HCT116 (cell line): ENCODE data around the gene USP9X. TPM values are rescaled to one million over a fixed set of nuclear protein-coding genes. Genes with fewer than 3 reads are reported as not detected.

Source experiments
- ATAC-seq: fragments of 200-7000 bp; cut with Tn5 transposase; 2 replicates; pipeline ENCODE4 v1.9.1; 2020; ENCODE audit warnings: mild to moderate bottlenecking, moderate library complexity
- BruUV-seq: library from RNA; stranded (reverse); fragments of 400-500 nt; replicated peaks from 2 replicates; lab custom pipeline; 2021; lab: Mats Ljungman, UMichigan
- CTCF ChIA-PET: fragments of 300-600 bp; sonication (Branson Sonifier 250); formaldehyde crosslinking; loops from one replicate; lab custom pipeline; 2021; ENCODE audit warnings: antibody characterized with exemption; lab: Charles Lee
- POLR2A ChIA-PET: fragments of 300-600, 350-600 bp; sonication (Branson Sonifier 250); formaldehyde crosslinking; loops from one replicate; lab custom pipeline; 2021; ENCODE audit warnings: antibody characterized with exemption; lab: Charles Lee
- RAD21 ChIA-PET, 2 experiments: fragments of 300-600 bp; sonication (Branson Sonifier 250); formaldehyde crosslinking; loops; one replicate each; lab custom pipeline; 2023; ENCODE audit warnings: low total read pairs in 2 of 2; ENCODE audit not compliant: uncharacterized antibody in 2 of 2, unreplicated experiment in 2 of 2, low non-redundant PET in 1 of 2; lab: Charles Lee
- DNase-seq: peaks from one replicate; pipeline ENCODE4 v3.0.0-alpha.2; 2010; ENCODE audit warnings: low read depth, low spot score
- H2AFZ ChIP-seq: fragments of 200-600 bp; shearing (Covaris generic), sonication (generic); 2 replicates; pipeline ENCODE4 v1.6.1; 2017; ENCODE audit warnings: low read depth, mixed run types, mixed read lengths, antibody characterized with exemption, low read length; ENCODE audit not compliant: poor library complexity, severe bottlenecking
- H3K27ac ChIP-seq: 2 replicates; pipeline ENCODE4 v1.5.1; 2012; ENCODE audit warnings: low read depth, low read length
- H3K27me3 ChIP-seq: fragments of 200-600 bp; sonication (generic); 2 replicates; pipeline ENCODE4 v1.6.1; 2016; ENCODE audit warnings: mixed run types, low read length, mixed read lengths; ENCODE audit not compliant: insufficient read depth
- H3K36me3 ChIP-seq, 2 experiments: fragments of 200-500 bp in 1 of 2; fragments of 200-600 bp in 1 of 2; sonication (Bioruptor generic) in 1 of 2; sonication (generic) in 1 of 2; 2 replicates each; pipeline versions ENCODE4 v1.5.1 to v1.6.1; 2014 to 2016; ENCODE audit warnings: low read length in 2 of 2, inconsistent platforms in 1 of 2, mixed read lengths in 1 of 2, mixed run types in 1 of 2; ENCODE audit not compliant: insufficient read depth in 2 of 2, control insufficient read depth in 1 of 2
- H3K4me1 ChIP-seq, 2 experiments: fragments of 200-600 bp in 1 of 2; sonication (generic) in 1 of 2; 2 replicates each; pipeline versions ENCODE4 v1.5.1 to v1.6.1; 2012 to 2017; ENCODE audit warnings: low read length in 2 of 2, inconsistent platforms in 1 of 2, mild to moderate bottlenecking in 1 of 2, mixed read lengths in 1 of 2, mixed run types in 1 of 2, moderate library complexity in 1 of 2; ENCODE audit not compliant: insufficient read depth in 2 of 2, control insufficient read depth in 1 of 2
- H3K4me2 ChIP-seq: fragments of 200-600 bp; sonication (generic); 2 replicates; pipeline ENCODE4 v1.6.1; 2017; ENCODE audit warnings: mixed run types, low read length, mixed read lengths
- H3K4me3 ChIP-seq, 2 experiments: fragments of 200-600 bp in 1 of 2; sonication (generic) in 1 of 2; replicated peaks in 1 of 2; 2 replicates each; pipeline ENCODE4 v1.5.1; 2011 to 2016; ENCODE audit warnings: low read length in 2 of 2, control low read depth in 1 of 2, low read depth in 1 of 2, mild to moderate bottlenecking in 1 of 2, mixed read lengths in 1 of 2, mixed run types in 1 of 2
- H3K79me2 ChIP-seq: fragments of 200-600 bp; sonication (generic); 2 replicates; pipeline ENCODE4 v1.6.1; 2017; ENCODE audit warnings: mild to moderate bottlenecking, mixed run types, low read length, moderate library complexity, mixed read lengths; ENCODE audit not compliant: insufficient read depth
- H3K9ac ChIP-seq: fragments of 200-600 bp; sonication (generic); 2 replicates; pipeline ENCODE4 v1.6.1; 2016; ENCODE audit warnings: low read length, mixed read lengths
- H3K9me2 ChIP-seq: fragments of 200-600 bp; sonication (generic), shearing (Covaris generic); 2 replicates; pipeline ENCODE4 v1.6.1; 2017; ENCODE audit warnings: mixed run types, mild to moderate bottlenecking, moderate library complexity; ENCODE audit not compliant: insufficient read depth
- H3K9me3 ChIP-seq, 2 experiments: fragments of 200-500 bp in 1 of 2; fragments of 200-600 bp in 1 of 2; sonication (Bioruptor generic) in 1 of 2; sonication (generic) in 1 of 2; 2 replicates each; pipeline ENCODE4 v1.6.1; 2014 to 2017; ENCODE audit warnings: low read length in 2 of 2, mixed read lengths in 2 of 2, inconsistent platforms in 1 of 2, low read depth in 1 of 2, mild to moderate bottlenecking in 1 of 2, mixed run types in 1 of 2, moderate library complexity in 1 of 2; ENCODE audit not compliant: control insufficient read depth in 1 of 2, insufficient read depth in 1 of 2
- H4K20me1 ChIP-seq: fragments of 200-600 bp; sonication (generic), shearing (Covaris generic); 2 replicates; pipeline ENCODE4 v1.6.1; 2017; ENCODE audit warnings: mixed run types, mild to moderate bottlenecking, moderate library complexity; ENCODE audit not compliant: insufficient read depth
- EZH2 ChIP-seq: fragments of 200-600 bp; sonication (generic); IDR thresholded peaks from 2 replicates; pipeline ENCODE4 v1.6.1; 2017; ENCODE audit warnings: antibody characterized with exemption, mixed run types
- EZH2phosphoT487 ChIP-seq: fragments of 200-600 bp; IDR thresholded peaks from 2 replicates; pipeline ENCODE4 v1.6.1; 2018; ENCODE audit warnings: antibody characterized with exemption, borderline replicate concordance
- RAD21 ChIP-seq: IDR thresholded peaks from 2 replicates; pipeline ENCODE4 v1.6.1; 2012; ENCODE audit warnings: low read depth, mild to moderate bottlenecking
- SP1 ChIP-seq: IDR thresholded peaks from 2 replicates; pipeline ENCODE4 v1.6.1; 2012; ENCODE audit warnings: low read depth
- SRF ChIP-seq: IDR thresholded peaks from 2 replicates; pipeline ENCODE4 v1.6.1; 2012; ENCODE audit warnings: low read depth
- TCF7L2 ChIP-seq: IDR thresholded peaks from 2 replicates; pipeline ENCODE4 v1.7.0; 2011; ENCODE audit warnings: borderline replicate concordance, inconsistent platforms; ENCODE audit not compliant: insufficient read depth, insufficient read length; ENCODE audit errors: extremely low read depth
- ZFX ChIP-seq: fragments of 450-650 bp; IDR thresholded peaks from 2 replicates; pipeline ENCODE4 v1.6.1; 2017
- ZNF274 ChIP-seq: fragments of 200-500 bp; sonication (Bioruptor generic); IDR thresholded peaks from 2 replicates; pipeline ENCODE4 v1.6.1; 2014; ENCODE audit warnings: mild to moderate bottlenecking, low read depth, low read length, inconsistent platforms
- intact Hi-C: fragments of 100-400 bp; cut with micrococcal nuclease; formaldehyde crosslinking; loops from 2 replicates; pipeline ENCODE4 v1.10.0; 2022
- total RNA-seq: library from RNA; stranded (reverse); gene quantifications from one replicate; pipeline ENCODE4 v1.2.1, GENCODE V29; 2021; ENCODE audit not compliant: unreplicated experiment
- TF ChIP-seq, protein P1 (sequence below): IDR thresholded peaks from 2 replicates; pipeline ENCODE4 v1.6.1; 2011; ENCODE audit warnings: mild to moderate bottlenecking, low read length, moderate library complexity; ENCODE audit not compliant: insufficient replicate concordance; ENCODE audit errors: extremely low read depth
- TF ChIP-seq, protein P2 (sequence below): IDR thresholded peaks from 2 replicates; pipeline ENCODE4 v1.6.1; 2012
- TF ChIP-seq, protein P3 (sequence below), 3 experiments: fragments of 200-600 bp in 1 of 3; sonication (generic) in 1 of 3; IDR thresholded peaks in 2 of 3; conservative IDR thresholded peaks in 1 of 3; 2 replicates each; pipeline ENCODE4 v1.5.1; 2012 to 2017; ENCODE audit warnings: low read depth in 2 of 3, low read length in 2 of 3, antibody characterized with exemption in 1 of 3, borderline replicate concordance in 1 of 3, control low read depth in 1 of 3, mild to moderate bottlenecking in 1 of 3, mixed read lengths in 1 of 3, mixed run types in 1 of 3, moderate library complexity in 1 of 3; ENCODE audit not compliant: insufficient read depth in 1 of 3
- TF ChIP-seq, protein P4 (sequence below): IDR thresholded peaks from 2 replicates; pipeline ENCODE4 v1.6.1; 2012
- TF ChIP-seq, protein P5 (sequence below): IDR thresholded peaks from 2 replicates; pipeline ENCODE4 v1.6.1; 2012; ENCODE audit warnings: low read depth

USP9X gene
- total RNA-seq, 1 experiment from 2014 or later, result 52.4 TPM

DNA sequence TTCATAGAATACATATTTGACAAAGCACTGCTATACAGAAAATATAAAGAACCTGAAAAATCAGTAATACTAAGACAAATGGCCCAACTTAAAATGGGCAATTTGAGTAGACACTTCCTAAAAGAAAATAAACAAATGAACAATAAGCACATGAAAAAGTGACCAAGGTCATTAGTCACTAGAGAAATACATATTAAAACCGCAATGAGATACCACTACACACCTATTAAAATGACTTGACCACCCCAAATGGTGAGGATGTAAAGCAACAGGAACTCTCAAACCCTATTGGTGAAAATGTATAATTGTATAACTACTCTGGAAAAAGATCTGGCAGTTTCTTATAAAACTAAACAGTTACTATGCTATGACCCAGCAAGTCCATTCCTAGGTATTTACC is 34.0 kb upstream of the USP9X start:
- no peaks in the 10 kb centered on the region for H3K4me1 ChIP-seq
- H3K9me3 ChIP-seq, result no peaks in the 10 kb centered on the region
- POLR2A ChIA-PET, result no interaction called here
- RAD21 ChIA-PET, result no interaction called here
- no peak overlapping the region for H2AFZ ChIP-seq
- TF ChIP-seq SP1 (no peak), ZFX (no peak), RAD21 (no peak)
- H3K4me3 ChIP-seq, result no peak overlapping the region
- H3K36me3 ChIP-seq, result no peaks in the 10 kb centered on the region
- ATAC-seq, result no peak
- CTCF ChIA-PET, result no interaction called here
- no peaks in the 10 kb centered on the region for H4K20me1 ChIP-seq
- H3K4me2 ChIP-seq, result no peak overlapping the region
- H3K9me2 ChIP-seq, result no peaks in the 10 kb centered on the region
- no peaks in the 10 kb centered on the region for H3K27me3 ChIP-seq
- DNase-seq, result no peak
- BruUV-seq, result no TSS peak
- no peak overlapping the region for H3K9ac ChIP-seq
- no peaks in the 10 kb centered on the region for H3K79me2 ChIP-seq
- intact Hi-C loops, result no loop called here
- no peak overlapping the region for H3K27ac ChIP-seq

DNA sequence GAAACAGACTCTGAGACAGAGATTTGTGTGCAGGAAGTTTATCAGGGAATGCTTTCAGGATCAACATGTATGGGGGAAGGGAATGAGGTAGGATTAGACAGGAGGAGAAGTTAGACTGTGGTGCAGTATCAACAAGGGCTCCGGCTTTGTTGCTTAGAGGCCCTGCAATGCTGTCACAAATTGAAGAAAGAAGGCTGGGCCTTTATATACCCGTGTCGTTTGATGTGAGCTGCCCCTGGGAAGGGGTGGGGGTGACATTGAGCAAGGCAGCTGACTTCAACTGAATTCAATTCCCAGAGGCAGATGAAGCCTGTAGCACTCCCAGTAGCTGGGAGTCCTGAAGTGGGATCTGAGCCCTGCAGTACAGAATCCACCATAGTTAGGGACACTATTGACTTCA is 29.5 kb upstream of the USP9X start:
- ChIA-PET POLR2A (no interaction called here), RAD21 (no interaction called here), CTCF (no interaction called here)
- Histone ChIP-seq H3K27me3 (no peaks in the 10 kb centered on the region), H3K9ac (no peak overlapping the region), H4K20me1 (no peaks in the 10 kb centered on the region), H3K36me3 (no peaks in the 10 kb centered on the region), H3K4me3 (no peak overlapping the region), H3K79me2 (no peaks in the 10 kb centered on the region), H3K4me1 (no peaks in the 10 kb centered on the region), H3K9me3 (no peaks in the 10 kb centered on the region), H2AFZ (no peak overlapping the region), H3K4me2 (no peak overlapping the region), H3K9me2 (no peaks in the 10 kb centered on the region), H3K27ac (no peak overlapping the region)
- ATAC-seq (no peak), DNase-seq (no peak)
- intact Hi-C loops, result no loop called here
- BruUV-seq, result no TSS peak
- TF ChIP-seq, protein P1, sequence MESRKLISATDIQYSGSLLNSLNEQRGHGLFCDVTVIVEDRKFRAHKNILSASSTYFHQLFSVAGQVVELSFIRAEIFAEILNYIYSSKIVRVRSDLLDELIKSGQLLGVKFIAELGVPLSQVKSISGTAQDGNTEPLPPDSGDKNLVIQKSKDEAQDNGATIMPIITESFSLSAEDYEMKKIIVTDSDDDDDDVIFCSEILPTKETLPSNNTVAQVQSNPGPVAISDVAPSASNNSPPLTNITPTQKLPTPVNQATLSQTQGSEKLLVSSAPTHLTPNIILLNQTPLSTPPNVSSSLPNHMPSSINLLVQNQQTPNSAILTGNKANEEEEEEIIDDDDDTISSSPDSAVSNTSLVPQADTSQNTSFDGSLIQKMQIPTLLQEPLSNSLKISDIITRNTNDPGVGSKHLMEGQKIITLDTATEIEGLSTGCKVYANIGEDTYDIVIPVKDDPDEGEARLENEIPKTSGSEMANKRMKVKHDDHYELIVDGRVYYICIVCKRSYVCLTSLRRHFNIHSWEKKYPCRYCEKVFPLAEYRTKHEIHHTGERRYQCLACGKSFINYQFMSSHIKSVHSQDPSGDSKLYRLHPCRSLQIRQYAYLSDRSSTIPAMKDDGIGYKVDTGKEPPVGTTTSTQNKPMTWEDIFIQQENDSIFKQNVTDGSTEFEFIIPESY, result no peak
- TF ChIP-seq, protein P2, sequence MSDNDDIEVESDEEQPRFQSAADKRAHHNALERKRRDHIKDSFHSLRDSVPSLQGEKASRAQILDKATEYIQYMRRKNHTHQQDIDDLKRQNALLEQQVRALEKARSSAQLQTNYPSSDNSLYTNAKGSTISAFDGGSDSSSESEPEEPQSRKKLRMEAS, result no peak
- TF ChIP-seq TCF7L2 (no peak), EZH2phosphoT487 (no peak), ZFX (no peak), SRF (no peak), ZNF274 (no peak), EZH2 (no peak)
- TF ChIP-seq, protein P3, sequence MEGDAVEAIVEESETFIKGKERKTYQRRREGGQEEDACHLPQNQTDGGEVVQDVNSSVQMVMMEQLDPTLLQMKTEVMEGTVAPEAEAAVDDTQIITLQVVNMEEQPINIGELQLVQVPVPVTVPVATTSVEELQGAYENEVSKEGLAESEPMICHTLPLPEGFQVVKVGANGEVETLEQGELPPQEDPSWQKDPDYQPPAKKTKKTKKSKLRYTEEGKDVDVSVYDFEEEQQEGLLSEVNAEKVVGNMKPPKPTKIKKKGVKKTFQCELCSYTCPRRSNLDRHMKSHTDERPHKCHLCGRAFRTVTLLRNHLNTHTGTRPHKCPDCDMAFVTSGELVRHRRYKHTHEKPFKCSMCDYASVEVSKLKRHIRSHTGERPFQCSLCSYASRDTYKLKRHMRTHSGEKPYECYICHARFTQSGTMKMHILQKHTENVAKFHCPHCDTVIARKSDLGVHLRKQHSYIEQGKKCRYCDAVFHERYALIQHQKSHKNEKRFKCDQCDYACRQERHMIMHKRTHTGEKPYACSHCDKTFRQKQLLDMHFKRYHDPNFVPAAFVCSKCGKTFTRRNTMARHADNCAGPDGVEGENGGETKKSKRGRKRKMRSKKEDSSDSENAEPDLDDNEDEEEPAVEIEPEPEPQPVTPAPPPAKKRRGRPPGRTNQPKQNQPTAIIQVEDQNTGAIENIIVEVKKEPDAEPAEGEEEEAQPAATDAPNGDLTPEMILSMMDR (IDR thresholded peaks at IDR 0.05 in 2 of 3, conservative IDR thresholded peaks at IDR 0.05 in 1 of 3; ENCODE audit: borderline replicate concordance in 1 of 3, insufficient read depth in 1 of 3, low read depth in 2 of 3, low read length in 2 of 3), result no peak
- TF ChIP-seq, protein P4, sequence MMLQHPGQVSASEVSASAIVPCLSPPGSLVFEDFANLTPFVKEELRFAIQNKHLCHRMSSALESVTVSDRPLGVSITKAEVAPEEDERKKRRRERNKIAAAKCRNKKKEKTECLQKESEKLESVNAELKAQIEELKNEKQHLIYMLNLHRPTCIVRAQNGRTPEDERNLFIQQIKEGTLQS, result no peak
- TF ChIP-seq, protein P5, sequence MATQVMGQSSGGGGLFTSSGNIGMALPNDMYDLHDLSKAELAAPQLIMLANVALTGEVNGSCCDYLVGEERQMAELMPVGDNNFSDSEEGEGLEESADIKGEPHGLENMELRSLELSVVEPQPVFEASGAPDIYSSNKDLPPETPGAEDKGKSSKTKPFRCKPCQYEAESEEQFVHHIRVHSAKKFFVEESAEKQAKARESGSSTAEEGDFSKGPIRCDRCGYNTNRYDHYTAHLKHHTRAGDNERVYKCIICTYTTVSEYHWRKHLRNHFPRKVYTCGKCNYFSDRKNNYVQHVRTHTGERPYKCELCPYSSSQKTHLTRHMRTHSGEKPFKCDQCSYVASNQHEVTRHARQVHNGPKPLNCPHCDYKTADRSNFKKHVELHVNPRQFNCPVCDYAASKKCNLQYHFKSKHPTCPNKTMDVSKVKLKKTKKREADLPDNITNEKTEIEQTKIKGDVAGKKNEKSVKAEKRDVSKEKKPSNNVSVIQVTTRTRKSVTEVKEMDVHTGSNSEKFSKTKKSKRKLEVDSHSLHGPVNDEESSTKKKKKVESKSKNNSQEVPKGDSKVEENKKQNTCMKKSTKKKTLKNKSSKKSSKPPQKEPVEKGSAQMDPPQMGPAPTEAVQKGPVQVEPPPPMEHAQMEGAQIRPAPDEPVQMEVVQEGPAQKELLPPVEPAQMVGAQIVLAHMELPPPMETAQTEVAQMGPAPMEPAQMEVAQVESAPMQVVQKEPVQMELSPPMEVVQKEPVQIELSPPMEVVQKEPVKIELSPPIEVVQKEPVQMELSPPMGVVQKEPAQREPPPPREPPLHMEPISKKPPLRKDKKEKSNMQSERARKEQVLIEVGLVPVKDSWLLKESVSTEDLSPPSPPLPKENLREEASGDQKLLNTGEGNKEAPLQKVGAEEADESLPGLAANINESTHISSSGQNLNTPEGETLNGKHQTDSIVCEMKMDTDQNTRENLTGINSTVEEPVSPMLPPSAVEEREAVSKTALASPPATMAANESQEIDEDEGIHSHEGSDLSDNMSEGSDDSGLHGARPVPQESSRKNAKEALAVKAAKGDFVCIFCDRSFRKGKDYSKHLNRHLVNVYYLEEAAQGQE, result no peak
